ENCODE measurements around the gene ACSL1.
"Not testable (repeated sequence)": the region's sequence is repeated elsewhere in the genome, so short reads cannot be mapped to it uniquely, and the experiment has no call there.

ACSL1 gene

GRCh38 chr4:184750926-184751584 is 74.7 kb downstream of the ACSL1 start:
- no peak for DNase-seq

- no peak for DNase-seq
Measured at GRCh38 chr4:184748251-184748652, 77.5 kb downstream of the ACSL1 start.

- DNase-seq: no peak
Measured at GRCh38 chr4:184747034-184747830, 78.5 kb downstream of the ACSL1 start.

- peak; percentile 39 for DNase-seq
Measured at GRCh38 chr4:184745831-184746795, 79.7 kb downstream of the ACSL1 start.

- no peak for DNase-seq
Measured at GRCh38 chr4:184744236-184744635, 81.5 kb downstream of the ACSL1 start.

GRCh38 chr4:184743650-184744049 is 82.1 kb downstream of the ACSL1 start:
- DNase-seq: no peak

GRCh38 chr4:184741651-184742050 is 84.1 kb downstream of the ACSL1 start:
- DNase-seq: not testable (repeated sequence)

- no peak for DNase-seq
Measured at GRCh38 chr4:184740980-184741391, 84.8 kb downstream of the ACSL1 start.

GRCh38 chr4:184739575-184739974 is 86.2 kb downstream of the ACSL1 start:
- not testable (repeated sequence) for DNase-seq

- DNase-seq: no peak
Measured at GRCh38 chr4:184734758-184735157, 91.0 kb downstream of the ACSL1 start.

GRCh38 chr4:184733654-184734524 is 91.9 kb downstream of the ACSL1 start, which contains the start of gene CENPU:
CENPU (minus strand) TSS chr4:184734096; CDS start chr4:184734062, 34 bp downstream.
- peak; percentile 99 for DNase-seq

- DNase-seq: peak; percentile 29
Measured at GRCh38 chr4:184732126-184732525, 93.6 kb downstream of the ACSL1 start.

GRCh38 chr4:184731056-184731455 is 94.7 kb downstream of the ACSL1 start:
- no peak for DNase-seq

- DNase-seq: no peak
Measured at GRCh38 chr4:184729946-184730345, 95.8 kb downstream of the ACSL1 start.

GRCh38 chr4:184728858-184729257 is 96.9 kb downstream of the ACSL1 start:
- DNase-seq: no peak

GRCh38 chr4:184727430-184727829 is 98.3 kb downstream of the ACSL1 start:
- DNase-seq: no peak

GRCh38 chr4:184722798-184723197 is 103.0 kb downstream of the ACSL1 start:
- DNase-seq: no peak

GRCh38 chr4:184721254-184721653 is 104.5 kb downstream of the ACSL1 start:
- DNase-seq: no peak

GRCh38 chr4:184719407-184719806 is 106.4 kb downstream of the ACSL1 start:
- DNase-seq: no peak

GRCh38 chr4:184715526-184715925 is 110.2 kb downstream of the ACSL1 start:
- no peak for DNase-seq

GRCh38 chr4:184713887-184714286 is 111.9 kb downstream of the ACSL1 start:
- DNase-seq: no peak

GRCh38 chr4:184712322-184712721 is 113.4 kb downstream of the ACSL1 start:
- no peak for DNase-seq
